Fibroblast of lung (primary cell): ENCODE measurements around the gene HASPIN.

Source experiments
- EZH2 ChIP-seq: IDR thresholded peaks from 2 replicates; pipeline ENCODE4 v1.5.1; 2012; ENCODE audit warnings: low read length, control low read depth, mild to moderate bottlenecking; ENCODE audit errors: missing control alignments
- TF ChIP-seq, protein P1 (sequence below), 2 donors: IDR thresholded peaks in 1 of 2; conservative IDR thresholded peaks in 1 of 2; 1 replicate in 1 of 2; 2 replicates in 1 of 2; pipeline ENCODE4 v1.5.1; 2011 to 2012; ENCODE audit warnings: low read length in 2 of 2, control low read depth in 1 of 2, inconsistent platforms in 1 of 2, low read depth in 1 of 2, mild to moderate bottlenecking in 1 of 2

DNA sequence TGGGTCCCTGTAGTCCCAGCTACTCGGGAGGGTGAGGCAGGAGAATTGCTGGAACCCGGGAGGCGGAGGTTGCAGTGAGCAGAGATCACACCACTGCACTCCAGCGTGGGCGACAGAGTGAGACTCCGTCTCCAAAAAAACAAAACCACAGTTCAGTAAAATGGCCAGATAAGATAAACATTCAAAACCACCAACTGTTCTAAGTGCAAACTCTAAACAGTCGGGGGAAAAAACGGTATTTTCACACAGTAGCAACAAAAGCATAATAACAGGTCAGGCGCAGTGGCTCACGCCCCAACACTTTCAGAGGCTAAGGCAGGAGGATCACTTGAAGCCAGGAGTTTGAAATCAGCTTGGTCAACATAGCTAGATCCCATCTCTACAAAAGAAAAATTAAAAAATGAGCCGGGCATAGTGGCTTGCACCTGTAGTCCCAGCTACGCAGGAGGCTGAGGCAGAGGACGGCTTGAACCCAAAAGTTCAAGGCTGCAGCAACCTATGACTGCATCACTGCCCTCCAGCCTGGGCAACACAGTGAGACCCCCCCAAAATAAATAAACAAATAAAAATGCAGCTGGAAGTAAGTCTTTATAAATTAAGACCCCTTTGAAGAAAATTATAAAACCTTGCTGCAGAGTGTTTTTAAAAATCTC lies 10.8 kb upstream of the HASPIN start:
- TF ChIP-seq, protein P1, sequence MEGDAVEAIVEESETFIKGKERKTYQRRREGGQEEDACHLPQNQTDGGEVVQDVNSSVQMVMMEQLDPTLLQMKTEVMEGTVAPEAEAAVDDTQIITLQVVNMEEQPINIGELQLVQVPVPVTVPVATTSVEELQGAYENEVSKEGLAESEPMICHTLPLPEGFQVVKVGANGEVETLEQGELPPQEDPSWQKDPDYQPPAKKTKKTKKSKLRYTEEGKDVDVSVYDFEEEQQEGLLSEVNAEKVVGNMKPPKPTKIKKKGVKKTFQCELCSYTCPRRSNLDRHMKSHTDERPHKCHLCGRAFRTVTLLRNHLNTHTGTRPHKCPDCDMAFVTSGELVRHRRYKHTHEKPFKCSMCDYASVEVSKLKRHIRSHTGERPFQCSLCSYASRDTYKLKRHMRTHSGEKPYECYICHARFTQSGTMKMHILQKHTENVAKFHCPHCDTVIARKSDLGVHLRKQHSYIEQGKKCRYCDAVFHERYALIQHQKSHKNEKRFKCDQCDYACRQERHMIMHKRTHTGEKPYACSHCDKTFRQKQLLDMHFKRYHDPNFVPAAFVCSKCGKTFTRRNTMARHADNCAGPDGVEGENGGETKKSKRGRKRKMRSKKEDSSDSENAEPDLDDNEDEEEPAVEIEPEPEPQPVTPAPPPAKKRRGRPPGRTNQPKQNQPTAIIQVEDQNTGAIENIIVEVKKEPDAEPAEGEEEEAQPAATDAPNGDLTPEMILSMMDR (conservative IDR thresholded peaks at IDR 0.05 in 1 of 2, IDR thresholded peaks at IDR 0.05 in 1 of 2; ENCODE audit: low read depth in 1 of 2, low read length in 2 of 2) = no peak
- TF ChIP-seq EZH2 = no peak
